PC-3 (cell line): ENCODE measurements around the gene TCEAL8. TPM values are rescaled to one million over a fixed set of nuclear protein-coding genes. Genes with fewer than 3 reads are reported as not detected.
A peak's percentile ranks its signal among the peaks of the same experiment; 100 is the strongest.

Experiments used
- ATAC-seq: fragments of 200-7000 bp; cut with Tn5 transposase; 2 replicates; pipeline ENCODE4 v1.9.1; 2020; ENCODE audit warnings: mild to moderate bottlenecking, moderate library complexity
- BruUV-seq: library from RNA; stranded (reverse); fragments of 400-500 nt; replicated peaks from 2 replicates; lab custom pipeline; 2021; lab: Mats Ljungman, UMichigan
- CTCF ChIA-PET: fragments of 300-600 bp; sonication (Branson Sonifier 250); formaldehyde crosslinking; loops from one replicate; lab custom pipeline; 2022; ENCODE audit warnings: antibody characterized with exemption; lab: Charles Lee
- POLR2A ChIA-PET: fragments of 300-600 bp; sonication (Branson Sonifier 250); formaldehyde crosslinking; loops from one replicate; lab custom pipeline; 2022; ENCODE audit warnings: antibody characterized with exemption; ENCODE audit not compliant: unreplicated experiment; lab: Charles Lee
- DNase-seq: peaks from one replicate; pipeline ENCODE4 v3.0.0-alpha.2; 2015
- H2AFZ ChIP-seq: fragments of 300-600 bp; sonication (generic); 2 replicates; pipeline ENCODE4 v1.6.0; 2016; ENCODE audit warnings: antibody characterized with exemption, low read length
- H3F3A ChIP-seq: fragments of 300-600 bp; sonication (generic); one replicate; pipeline ENCODE4 v1.6.0; 2017; ENCODE audit warnings: antibody characterized with exemption, low read length, control low read depth, mild to moderate bottlenecking; ENCODE audit not compliant: unreplicated experiment
- H3K27ac ChIP-seq: fragments of 300-600 bp; sonication (generic); 2 replicates; pipeline ENCODE4 v1.5.1; 2016; ENCODE audit warnings: mild to moderate bottlenecking, low read length
- H3K27me3 ChIP-seq: fragments of 300-600 bp; sonication (generic); 2 replicates; pipeline ENCODE4 v1.6.1; 2016; ENCODE audit warnings: low read length, mixed read lengths
- H3K36me3 ChIP-seq: fragments of 300-600 bp; sonication (generic); 2 replicates; pipeline ENCODE4 v1.6.1; 2016; ENCODE audit warnings: low read depth, mixed run types, low read length, mixed read lengths
- H3K4me1 ChIP-seq: fragments of 300-600 bp; sonication (generic); 2 replicates; pipeline ENCODE4 v1.5.1; 2016; ENCODE audit warnings: low read length; ENCODE audit not compliant: insufficient read depth
- H3K4me2 ChIP-seq: fragments of 300-600 bp; sonication (generic); 2 replicates; pipeline ENCODE4 v1.6.0; 2016; ENCODE audit warnings: low read length
- H3K4me3 ChIP-seq: fragments of 300-600 bp; sonication (generic); 2 replicates; pipeline ENCODE4 v1.5.1; 2016; ENCODE audit warnings: mild to moderate bottlenecking, low read length, mixed read lengths
- H3K79me2 ChIP-seq: fragments of 300-600 bp; sonication (generic); 2 replicates; pipeline ENCODE4 v1.6.1; 2017; ENCODE audit warnings: low read length, mixed read lengths
- H3K9ac ChIP-seq: fragments of 300-600 bp; sonication (generic); 2 replicates; pipeline ENCODE4 v1.6.0; 2016; ENCODE audit warnings: mild to moderate bottlenecking, low read length
- H3K9me2 ChIP-seq: fragments of 300-600 bp; sonication (generic); replicated peaks from 2 replicates; pipeline ENCODE4 v1.6.1; 2016; ENCODE audit warnings: mixed run types, low read length, mixed read lengths
- H3K9me3 ChIP-seq: fragments of 300-600 bp; sonication (generic); 2 replicates; pipeline ENCODE4 v1.6.1; 2016; ENCODE audit warnings: low read length, mixed read lengths
- H4K20me1 ChIP-seq: fragments of 300-600 bp; sonication (generic); 2 replicates; pipeline ENCODE4 v1.6.1; 2016; ENCODE audit warnings: low read length, mixed read lengths
- EZH2 ChIP-seq: fragments of 300-600 bp; sonication (generic); IDR thresholded peaks from one replicate; pipeline ENCODE4 v1.6.1; 2017; ENCODE audit warnings: antibody characterized with exemption, mild to moderate bottlenecking, low read length; ENCODE audit not compliant: unreplicated experiment
- EZH2phosphoT487 ChIP-seq: fragments of 300-600 bp; sonication (generic); IDR thresholded peaks from 2 replicates; pipeline ENCODE4 v1.6.1; 2018; ENCODE audit warnings: mild to moderate bottlenecking, antibody characterized with exemption, low read length, borderline replicate concordance
- intact Hi-C: fragments of 100-400 bp; cut with micrococcal nuclease; formaldehyde crosslinking; loops from 2 replicates; pipeline ENCODE4 v1.9.0; 2023
- total RNA-seq: library from RNA; depleted of rRNA; stranded (reverse); fragments of >200 nt; gene quantifications from 2 replicates; pipeline ENCODE4 v1.2.3, GENCODE V29; 2014; rRNA removed
- TF ChIP-seq, protein P1 (sequence below): fragments of 300-600 bp; sonication (generic); conservative IDR thresholded peaks from 2 replicates; pipeline ENCODE4 v1.5.1; 2017; ENCODE audit warnings: antibody characterized with exemption, low read depth, mild to moderate bottlenecking, low read length

TCEAL8 gene
- total RNA-seq, 1 experiment from 2014 or later = 41.2 TPM

DNA sequence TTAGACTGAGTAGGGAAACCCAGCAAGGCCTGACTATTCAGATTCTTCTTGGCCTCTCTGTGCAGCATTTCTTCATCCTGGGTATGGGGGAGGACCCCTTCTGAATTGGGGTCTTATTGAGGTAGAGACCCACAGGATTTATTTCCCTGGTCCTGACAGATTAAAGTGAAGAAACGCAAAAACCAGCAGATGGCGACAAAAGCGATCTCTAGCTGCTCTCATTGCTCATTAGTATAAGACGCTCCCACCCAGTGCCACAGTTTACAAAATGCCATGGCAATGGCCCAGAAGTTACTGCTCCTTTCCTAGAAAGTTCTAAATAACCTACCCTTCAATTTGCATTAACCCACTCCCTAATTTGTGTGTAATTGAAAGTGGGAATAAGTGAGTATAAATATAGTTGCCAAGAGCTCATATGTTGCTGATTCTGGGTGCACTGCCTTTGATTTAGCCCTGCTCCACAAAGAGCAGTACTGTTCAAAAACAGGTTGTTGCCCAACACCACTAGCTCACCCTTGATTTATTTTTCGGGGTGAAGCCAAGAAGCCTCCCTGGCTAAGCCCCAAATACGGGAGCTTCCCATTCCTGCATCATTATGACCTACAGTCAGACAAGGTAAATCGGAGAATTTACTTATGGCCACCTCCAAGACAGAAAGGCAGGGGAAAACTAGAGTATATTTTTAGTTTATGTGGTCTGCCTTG is 43.8 kb downstream of the TCEAL8 start:
- ChIA-PET CTCF (interaction anchor here (1.2 to 2.0 kb wide), 3 partner anchors 38 to 254 kb away, joined by 5 to 10 read pairs (median 10); no protein-coding TSS in a partner anchor), POLR2A (no interaction called here)
- no TSS peak for BruUV-seq
- H3K79me2 ChIP-seq = no peaks in the 10 kb centered on the region
- H3K4me2 ChIP-seq = no peak overlapping the region
- intact Hi-C loops = loop anchor here (1.0 to 10.0 kb wide), 2 partner anchors 37 to 134 kb away; no protein-coding TSS in a partner anchor
- no peak overlapping the region for H3K4me3 ChIP-seq
- no peaks in the 10 kb centered on the region for H4K20me1 ChIP-seq
- H3K4me1 ChIP-seq = no peaks in the 10 kb centered on the region
- H3K9me3 ChIP-seq = no peaks in the 10 kb centered on the region
- H3K27me3 ChIP-seq = 0 out of 2 replicates have a peak, but pooled peaks cover 6% of the 10 kb centered on the region
- H3K27ac ChIP-seq = no peak overlapping the region
- H3K9ac ChIP-seq = no peak overlapping the region
- TF ChIP-seq, protein P1, sequence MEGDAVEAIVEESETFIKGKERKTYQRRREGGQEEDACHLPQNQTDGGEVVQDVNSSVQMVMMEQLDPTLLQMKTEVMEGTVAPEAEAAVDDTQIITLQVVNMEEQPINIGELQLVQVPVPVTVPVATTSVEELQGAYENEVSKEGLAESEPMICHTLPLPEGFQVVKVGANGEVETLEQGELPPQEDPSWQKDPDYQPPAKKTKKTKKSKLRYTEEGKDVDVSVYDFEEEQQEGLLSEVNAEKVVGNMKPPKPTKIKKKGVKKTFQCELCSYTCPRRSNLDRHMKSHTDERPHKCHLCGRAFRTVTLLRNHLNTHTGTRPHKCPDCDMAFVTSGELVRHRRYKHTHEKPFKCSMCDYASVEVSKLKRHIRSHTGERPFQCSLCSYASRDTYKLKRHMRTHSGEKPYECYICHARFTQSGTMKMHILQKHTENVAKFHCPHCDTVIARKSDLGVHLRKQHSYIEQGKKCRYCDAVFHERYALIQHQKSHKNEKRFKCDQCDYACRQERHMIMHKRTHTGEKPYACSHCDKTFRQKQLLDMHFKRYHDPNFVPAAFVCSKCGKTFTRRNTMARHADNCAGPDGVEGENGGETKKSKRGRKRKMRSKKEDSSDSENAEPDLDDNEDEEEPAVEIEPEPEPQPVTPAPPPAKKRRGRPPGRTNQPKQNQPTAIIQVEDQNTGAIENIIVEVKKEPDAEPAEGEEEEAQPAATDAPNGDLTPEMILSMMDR = peak; percentile 67
- no peak for TF ChIP-seq EZH2
- DNase-seq (peak; percentile 59), ATAC-seq (peak; percentile 59)
- no peak overlapping the region for H2AFZ ChIP-seq
- H3F3A ChIP-seq = no peaks in the 10 kb centered on the region
- no peaks in the 10 kb centered on the region for H3K9me2 ChIP-seq
- no peaks in the 10 kb centered on the region for H3K36me3 ChIP-seq

- no peak for ATAC-seq
Observed at GRCh38 chrX:103210056-103210455, 44.9 kb downstream of the TCEAL8 start.

More at GRCh38 chrX:103210056-103210455, 44.9 kb downstream of the TCEAL8 start:
- ChIA-PET POLR2A (no interaction called here), CTCF (interaction anchor here (2.0 kb wide), 1 partner anchor 39 kb away, joined by 10 read pairs; no protein-coding TSS in a partner anchor)
- Histone ChIP-seq H3K36me3 (no peaks in the 10 kb centered on the region), H3F3A (no peaks in the 10 kb centered on the region), H3K4me3 (no peak overlapping the region), H3K9ac (no peak overlapping the region), H3K4me2 (no peak overlapping the region), H3K9me3 (no peaks in the 10 kb centered on the region), H3K27ac (no peak overlapping the region), H2AFZ (no peak overlapping the region), H3K4me1 (no peaks in the 10 kb centered on the region), H3K27me3 (0 out of 2 replicates have a peak, but pooled peaks cover 8% of the 10 kb centered on the region), H4K20me1 (no peaks in the 10 kb centered on the region), H3K9me2 (no peaks in the 10 kb centered on the region), H3K79me2 (no peaks in the 10 kb centered on the region)
- no TSS peak for BruUV-seq
- intact Hi-C loops = loop anchor here (10.0 kb wide), 1 partner anchor 135 kb away; no protein-coding TSS in a partner anchor
- TF ChIP-seq EZH2phosphoT487 = no peak
- no peak for TF ChIP-seq EZH2
- TF ChIP-seq, protein P1 = no peak
- DNase-seq = no peak

Other genes with a start within 250 kb of the TCEAL8 start
- 4.0 and 4.5 TPM in 2 replicates for gene BEX1, start 191.0 kb downstream of the TCEAL8 start, total RNA-seq
- gene NXF3, start 162.0 kb downstream of the TCEAL8 start, total RNA-seq = 0.15 and 1.2 TPM in 2 replicates
- 10.9 and 11.5 TPM in 2 replicates for gene BEX4, start 40.0 kb downstream of the TCEAL8 start, total RNA-seq
- not detected in 2 replicates for gene TCEAL5, start 21.6 kb upstream of the TCEAL8 start, total RNA-seq
- 1.6 and 2.8 TPM in 2 replicates for gene BEX2, start 55.8 kb upstream of the TCEAL8 start, total RNA-seq
- not detected in 2 replicates for gene TCEAL7, start 75.1 kb upstream of the TCEAL8 start, total RNA-seq
- 23.0 and 46.8 TPM in 2 replicates for gene TCEAL9, start 101.4 kb upstream of the TCEAL8 start, total RNA-seq
- gene BEX3, start 121.4 kb upstream of the TCEAL8 start, total RNA-seq = 130 and 146 TPM in 2 replicates